GM19455 (cell line): ENCODE measurements around the gene DIO2.

Source experiments
- ATAC-seq: cut with Tn5 transposase; IDR thresholded peaks from one replicate; pipeline ENCODE4 v1.9.1; 2021; ENCODE audit not compliant: unreplicated experiment

DIO2 gene

DNA sequence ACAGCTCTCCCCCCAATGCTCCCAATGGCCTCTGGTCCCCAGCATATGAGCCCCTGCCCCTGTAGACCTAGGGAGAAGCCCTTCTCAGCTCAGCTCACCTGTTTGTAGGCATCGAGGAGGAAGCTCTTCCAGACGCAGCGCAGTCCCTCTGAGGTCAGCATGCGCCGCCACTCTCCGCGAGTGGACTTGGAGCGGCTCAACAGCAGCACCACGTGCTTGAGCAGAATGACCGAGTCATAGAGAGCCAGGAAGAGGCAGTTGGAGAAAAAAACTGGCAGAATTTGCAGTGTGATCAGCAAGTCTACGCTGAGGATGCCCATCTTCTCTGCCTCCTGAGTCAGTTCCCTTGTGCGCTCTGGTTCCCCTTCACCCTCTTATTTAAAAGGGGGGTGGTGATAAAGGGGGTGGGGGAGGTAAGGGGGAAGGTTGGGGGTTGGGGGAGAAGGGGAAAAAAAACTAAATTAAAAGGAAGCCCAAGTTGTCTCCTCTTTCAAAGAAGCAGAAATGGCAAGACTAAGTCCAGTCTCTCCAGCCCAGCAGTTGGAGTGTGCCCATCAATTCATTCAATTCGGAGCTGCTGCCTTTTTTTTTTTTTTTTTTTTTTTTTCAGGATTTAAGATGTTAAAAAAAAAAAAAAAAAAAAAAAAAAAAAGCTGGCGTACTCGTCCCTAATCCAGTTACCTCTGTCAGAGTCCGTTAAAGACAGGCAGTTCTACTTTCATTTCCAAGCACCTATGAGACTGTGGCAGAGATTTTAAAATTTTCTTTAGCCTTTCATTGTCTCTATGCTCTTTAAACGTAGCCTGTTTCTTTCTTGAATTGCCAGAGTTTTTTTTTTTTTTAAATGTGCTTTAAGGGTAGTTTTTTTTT, at the start of gene DIO2:
Gene DIO2 (minus strand): TSS at position 352 of the 870 bp plus-strand sequence. CDS start 32 bp downstream, at position 320.
- ATAC-seq = no peak

GRCh38 chr14:80260645-80261044, 49.3 kb upstream of the DIO2 start:
- ATAC-seq = no peak

GRCh38 chr14:80239631-80240030, 28.3 kb upstream of the DIO2 start:
- ATAC-seq = no peak

DNA sequence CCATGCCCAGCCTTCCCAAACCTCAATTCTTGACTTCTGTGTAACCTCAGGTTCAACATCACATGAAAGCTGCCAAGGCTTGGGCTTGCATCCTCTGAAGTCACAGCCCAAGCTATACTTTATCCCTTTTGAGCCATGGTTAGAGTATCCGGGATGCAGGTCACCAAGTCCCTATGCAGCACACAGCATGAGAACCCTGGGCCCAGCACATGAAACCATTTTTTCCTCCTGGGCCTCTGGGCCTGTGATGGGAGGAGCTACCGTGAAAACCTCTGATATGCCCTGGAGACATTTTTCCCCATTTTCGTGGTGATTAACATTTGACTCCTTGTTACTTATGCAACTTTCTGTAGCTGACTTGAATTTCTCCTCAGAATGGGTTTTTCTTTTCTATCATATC, 25.8 kb upstream of the DIO2 start:
- ATAC-seq = no peak

- ATAC-seq = no peak
These were observed 22.3 kb upstream of the DIO2 start for GRCh38 chr14:80233470-80234089.

DNA sequence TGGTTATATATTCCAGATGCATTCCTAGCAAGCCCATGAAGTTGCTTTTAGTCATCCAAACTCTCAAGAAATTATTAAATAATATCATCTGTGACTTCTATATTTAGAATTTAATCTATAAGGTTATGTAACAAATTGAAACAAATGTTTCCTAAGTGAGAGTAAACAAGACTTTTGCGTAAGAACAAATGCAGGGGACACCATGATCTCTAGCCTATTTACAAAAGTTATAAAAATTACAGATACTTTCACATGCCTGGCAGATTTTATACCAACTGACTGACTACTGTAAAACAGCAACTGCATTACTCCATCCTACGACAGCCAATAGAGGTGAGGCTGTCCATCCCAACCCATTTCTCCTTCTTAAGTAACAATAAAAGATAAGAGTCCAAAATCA, 20.4 kb upstream of the DIO2 start:
- ATAC-seq = no peak

GRCh38 chr14:80223696-80224465, 12.6 kb upstream of the DIO2 start:
- no peak for ATAC-seq

- ATAC-seq = no peak
These were observed 5.5 kb upstream of the DIO2 start for GRCh38 chr14:80216818-80217217.

- ATAC-seq = no peak
These were observed 4.7 kb upstream of the DIO2 start for GRCh38 chr14:80215756-80216581.

DNA sequence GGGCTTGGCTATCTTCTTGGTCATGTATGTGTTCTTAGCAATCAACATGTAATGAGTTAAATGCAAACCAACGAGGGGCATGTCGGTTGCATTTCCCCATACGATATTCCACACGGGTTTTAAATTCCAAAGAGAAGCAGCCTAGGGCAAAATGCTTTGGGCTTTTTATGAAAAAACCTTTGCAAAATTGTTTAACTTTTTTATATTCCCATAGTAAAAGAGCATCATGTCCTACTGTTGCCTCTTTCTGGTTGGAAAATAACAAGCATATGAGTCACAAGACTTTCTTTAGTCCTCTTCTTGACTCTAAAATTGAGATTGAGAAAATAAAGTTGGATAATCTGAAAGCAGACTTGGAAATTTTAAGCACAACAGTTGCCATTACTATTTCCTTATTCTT, 3.8 kb upstream of the DIO2 start:
- ATAC-seq = no peak

GRCh38 chr14:80213602-80214001, 2.3 kb upstream of the DIO2 start:
- no peak for ATAC-seq

GRCh38 chr14:80212023-80212397, 706 bp upstream of the DIO2 start:
- no peak for ATAC-seq

DNA sequence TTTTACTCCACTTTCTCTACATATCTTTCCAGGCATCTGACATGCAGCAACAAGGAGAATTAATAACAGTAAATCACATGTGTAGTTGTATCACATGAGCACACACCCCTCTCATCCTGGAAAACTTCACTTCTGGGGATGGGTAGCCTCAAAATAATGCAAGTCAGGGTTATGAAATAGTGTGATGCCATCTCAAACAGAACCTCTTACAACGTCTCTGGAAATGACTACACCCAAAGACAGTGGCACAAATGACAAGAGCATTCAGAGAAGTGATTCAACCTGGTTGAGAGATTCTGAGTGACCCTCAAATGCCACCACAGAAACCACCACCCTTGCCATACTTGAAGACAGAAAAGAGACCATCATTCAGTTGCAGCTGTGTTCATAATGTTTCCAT, 2.8 kb downstream of the DIO2 start:
- ATAC-seq = no peak

- no peak for ATAC-seq
These were observed 4.8 kb downstream of the DIO2 start for GRCh38 chr14:80206351-80207080.

- no peak for ATAC-seq
These were observed 8.3 kb downstream of the DIO2 start for GRCh38 chr14:80202888-80203562.

DNA sequence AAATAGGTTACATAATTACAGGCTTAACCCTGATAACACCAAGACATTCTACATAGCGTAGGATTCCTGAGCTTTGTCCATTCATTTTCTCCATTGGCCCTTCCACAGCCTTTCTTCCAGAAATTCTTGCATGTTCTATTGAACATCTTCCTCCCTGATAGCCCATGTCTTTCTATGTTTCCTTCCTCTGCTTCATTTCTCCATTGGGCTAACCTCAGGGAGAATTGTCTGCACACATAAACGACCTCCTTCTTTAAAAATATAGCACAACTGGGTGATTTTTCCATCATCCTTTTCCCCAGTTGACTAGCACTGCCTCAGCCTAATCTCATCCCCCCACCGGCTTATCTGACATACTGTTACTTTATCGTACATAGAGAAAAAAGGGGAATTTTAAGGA, 11.2 kb downstream of the DIO2 start:
- no peak for ATAC-seq

DNA sequence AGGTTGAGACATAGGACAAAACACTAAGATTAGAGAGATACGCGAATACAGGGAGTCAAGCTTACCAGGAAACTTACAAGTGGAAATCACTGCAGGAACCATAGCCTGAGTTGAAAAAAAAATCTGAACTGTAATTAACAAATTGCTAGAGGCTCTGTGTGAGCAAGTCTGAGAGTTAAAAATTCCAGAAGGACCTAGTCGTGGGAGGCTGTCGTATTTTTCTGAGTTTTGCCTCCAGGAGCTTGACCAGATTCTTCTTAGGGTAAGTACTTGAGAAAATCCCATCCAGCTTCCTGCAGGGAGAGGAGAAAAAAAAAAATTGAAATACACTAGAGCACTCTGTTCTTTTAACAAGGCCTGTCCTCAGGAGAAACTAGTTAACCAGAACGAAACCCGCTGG, 22.7 kb downstream of the DIO2 start:
- no peak for ATAC-seq

DNA sequence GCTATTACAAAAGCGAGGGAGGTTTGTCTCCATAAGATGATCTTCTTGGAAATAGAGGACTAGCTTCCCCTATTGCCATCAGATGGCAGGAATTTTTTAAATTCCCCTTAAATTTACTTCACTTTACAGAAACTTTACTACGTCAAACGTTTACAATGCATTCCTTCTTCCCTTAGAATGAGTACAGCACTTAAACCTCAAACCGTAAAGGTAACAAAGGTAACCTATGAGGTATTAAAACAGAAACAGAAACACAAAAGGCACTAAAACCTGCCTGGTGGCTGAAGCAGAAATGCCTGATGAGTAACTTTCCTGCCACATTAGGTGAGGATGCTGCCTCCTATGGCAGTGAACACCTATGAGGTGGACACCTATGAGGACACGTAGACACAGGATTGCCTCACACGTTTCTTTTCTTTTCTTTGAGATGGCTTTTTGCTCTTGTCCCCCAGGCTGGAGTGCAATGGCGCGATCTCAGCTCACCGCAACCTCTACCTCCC, 25.0 kb downstream of the DIO2 start:
- ATAC-seq = no peak

DNA sequence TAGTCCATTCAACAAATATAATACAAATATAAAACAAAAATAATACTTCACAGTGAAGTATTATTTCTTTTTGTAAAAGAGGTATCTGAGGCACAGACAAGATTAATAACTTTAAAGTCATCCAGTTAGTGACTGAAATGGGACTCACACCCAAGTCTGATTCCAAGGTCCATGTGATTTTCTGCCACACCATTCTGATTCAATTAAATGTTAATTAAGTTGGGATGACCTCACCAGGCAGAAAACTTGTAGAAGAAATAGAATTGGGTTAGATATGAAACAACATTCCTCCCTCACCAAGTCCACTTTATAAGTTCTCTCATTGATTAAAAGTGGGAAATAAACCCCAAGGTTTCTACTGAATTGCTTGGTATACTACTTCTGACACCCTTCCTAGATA, 34.4 kb downstream of the DIO2 start:
- ATAC-seq = no peak
